Fibroblast of skin of right biceps (primary cell): ENCODE measurements around the gene CBL.

ENCODE experiments used
- DNase-seq: peaks from one replicate; pipeline ENCODE4 v3.0.0-alpha.2; 2013

The CBL gene

DNA sequence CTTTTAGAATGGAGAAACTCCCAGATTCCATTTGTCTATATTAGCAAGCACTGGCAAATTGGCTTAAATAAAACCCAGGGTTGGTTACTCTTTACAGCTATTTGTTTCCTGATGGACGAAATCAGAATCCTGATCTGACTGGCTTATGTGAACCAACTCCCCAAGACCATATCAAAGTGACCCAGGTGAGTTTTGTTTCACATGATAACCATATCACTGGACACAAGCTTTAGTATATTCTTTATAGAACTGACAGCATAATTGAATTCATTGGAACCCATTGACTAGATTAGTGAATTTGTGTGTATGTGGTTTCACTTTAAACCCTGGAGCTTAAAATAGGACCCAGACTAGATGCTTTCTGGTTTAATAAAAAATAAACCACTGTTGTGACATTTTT lies 71.5 kb downstream of the CBL start:
- DNase-seq: no peak

DNA sequence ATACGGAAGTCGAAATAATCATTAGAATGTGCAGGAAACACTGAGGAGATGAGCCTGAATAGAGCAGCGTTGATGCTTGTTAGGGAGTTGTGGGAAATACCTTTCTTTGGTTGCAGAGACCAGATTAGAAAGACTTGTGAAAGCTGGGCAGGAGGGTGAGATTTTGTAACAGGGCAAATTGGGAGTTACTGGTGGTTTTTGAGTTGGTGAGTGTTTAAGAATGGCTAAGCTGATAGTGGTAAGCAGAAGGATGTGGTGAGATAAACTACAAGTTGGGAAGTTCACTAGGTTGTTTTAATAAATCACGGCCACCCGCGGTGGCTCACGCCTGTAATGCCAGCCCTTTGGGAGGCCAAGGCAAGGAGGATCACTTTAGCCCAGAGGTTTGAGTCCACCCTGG lies 76.4 kb downstream of the CBL start:
- no peak for DNase-seq

DNA sequence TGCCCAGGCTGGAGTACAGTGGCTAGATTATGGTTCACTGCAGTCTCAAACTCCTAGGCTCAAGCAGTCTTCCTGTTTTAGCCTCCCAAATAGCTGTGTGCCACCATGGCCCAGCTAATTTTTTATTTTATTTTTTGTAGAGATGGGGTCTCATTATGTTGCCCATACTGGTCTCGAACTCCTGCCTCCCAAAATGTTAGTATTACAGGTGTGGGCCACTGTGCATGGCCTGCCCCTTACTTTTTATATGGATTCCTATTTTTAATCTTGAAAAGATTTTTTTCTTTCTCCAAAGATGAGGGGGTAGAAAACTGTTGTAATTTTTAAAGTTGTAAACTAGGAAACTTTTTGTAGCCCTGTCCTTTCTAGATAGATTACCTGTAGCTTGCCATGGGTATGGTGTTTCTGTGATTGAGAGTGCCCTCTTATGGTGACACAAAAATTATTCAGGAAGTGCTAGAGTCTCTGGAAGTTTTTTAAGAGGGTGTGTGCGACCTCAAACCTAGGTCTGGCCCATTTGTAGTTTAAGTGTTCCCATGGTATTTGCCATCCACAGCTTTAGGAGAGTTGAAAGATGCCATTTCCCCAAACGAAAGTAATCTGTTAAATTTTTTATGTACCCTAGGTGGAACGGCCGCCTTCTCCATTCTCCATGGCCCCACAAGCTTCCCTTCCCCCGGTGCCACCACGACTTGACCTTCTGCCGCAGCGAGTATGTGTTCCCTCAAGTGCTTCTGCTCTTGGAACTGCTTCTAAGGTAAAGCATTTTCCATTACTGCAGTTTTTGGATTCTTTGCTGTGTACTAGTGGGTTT lies 78.4 kb downstream of the CBL start:
- DNase-seq: peak; percentile 52

DNA sequence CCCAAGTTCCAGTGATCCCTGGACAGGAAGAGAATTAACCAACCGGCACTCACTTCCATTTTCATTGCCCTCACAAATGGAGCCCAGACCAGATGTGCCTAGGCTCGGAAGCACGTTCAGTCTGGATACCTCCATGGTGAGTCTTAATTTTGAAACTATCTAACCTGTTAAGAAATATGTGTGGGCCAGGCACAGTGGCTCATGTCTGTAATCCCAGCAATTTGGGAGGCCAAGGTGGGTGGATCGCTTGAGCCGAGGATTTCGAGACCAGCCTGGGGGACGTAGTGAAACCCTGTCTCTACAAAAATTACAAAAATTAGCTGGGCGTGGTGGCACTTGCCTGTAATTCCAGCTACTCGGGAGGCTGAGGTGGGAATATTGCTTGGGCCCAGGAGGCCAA lies 79.3 kb downstream of the CBL start:
- DNase-seq: no peak

DNA sequence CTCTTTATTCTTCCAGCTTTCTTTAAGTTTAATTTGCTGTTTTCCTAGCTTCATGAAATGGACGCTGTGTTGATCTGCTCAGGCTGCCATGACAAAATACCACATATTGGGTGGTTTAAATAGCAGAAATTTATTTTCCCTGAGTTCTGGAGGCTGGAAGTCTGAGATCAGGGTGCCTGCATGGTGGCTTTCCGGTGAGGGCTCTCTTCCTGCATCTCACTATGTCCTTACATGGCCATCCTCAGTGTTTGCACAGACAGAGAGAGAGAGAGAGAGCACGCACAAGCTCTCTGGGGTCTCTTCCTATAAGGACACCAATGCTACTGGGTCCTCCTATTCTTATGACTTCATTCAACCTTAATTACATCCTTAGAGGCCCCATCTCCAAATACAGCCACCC lies 82.1 kb downstream of the CBL start:
- DNase-seq: no peak

DNA sequence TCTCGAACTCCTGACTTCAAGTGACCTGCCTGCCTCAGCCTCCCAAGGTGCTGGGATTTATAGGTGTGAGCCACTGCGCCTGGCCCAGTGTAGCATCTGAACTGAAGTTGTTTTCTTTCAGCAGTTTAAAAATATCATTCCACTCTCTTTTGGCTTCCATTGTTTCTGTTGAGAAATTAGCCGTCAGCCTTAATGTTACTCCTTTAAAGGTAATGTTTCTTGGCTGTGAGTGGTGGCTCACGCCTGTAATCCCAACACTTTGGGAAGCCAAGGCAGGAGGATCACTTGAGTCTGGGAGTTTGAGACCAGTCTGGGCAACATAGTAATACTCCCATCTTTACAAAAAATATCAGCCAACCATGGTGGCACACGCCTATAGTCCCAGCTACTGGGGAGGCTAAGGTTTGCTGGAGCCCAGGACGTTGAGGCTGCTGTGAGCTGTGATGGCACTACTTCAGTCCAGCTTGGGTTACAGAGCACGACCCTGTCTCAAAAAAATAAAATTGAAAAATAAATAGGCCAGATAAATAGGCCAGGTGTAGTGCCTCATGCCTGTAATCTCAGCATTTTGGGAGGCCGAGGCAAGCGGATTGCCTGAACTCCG lies 84.9 kb downstream of the CBL start:
- no peak for DNase-seq

DNA sequence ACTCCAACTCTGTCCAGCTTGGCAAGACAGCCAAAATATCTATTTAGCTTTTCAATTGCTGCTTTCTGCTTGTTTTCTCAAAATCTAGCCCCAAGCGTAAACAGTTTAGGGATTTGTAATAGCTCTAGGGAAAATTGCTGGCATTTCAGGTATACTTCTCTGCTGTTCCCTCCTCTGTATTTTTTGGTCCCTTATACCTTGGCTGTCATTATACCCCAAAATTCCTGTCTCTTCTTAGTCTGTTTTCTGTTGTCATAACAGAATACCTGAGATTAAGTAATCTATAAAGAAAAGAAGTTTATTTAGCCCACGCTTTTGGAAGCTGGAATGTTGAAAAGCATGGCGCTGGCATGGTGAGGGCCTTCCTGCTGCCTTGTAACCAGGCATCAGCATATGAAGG lies 87.3 kb downstream of the CBL start:
- DNase-seq: no peak

DNA sequence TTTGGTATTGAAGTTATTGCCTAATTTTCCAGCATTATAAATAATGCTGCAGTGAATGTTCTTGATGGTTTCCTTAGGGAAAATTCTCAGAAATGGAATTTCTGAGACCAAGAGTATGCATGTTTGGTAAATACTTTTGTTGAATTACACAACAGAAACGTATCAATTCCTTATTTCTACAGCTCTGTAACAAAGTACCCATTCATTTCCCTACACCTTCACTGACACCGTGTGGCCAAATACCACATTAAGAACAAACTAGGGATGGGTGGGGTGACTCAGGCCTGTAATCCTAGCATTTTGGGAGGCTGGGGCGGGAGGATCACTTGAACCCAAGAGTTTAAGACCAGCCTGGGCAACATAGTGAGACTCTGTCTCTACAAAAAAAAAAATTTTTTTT lies 89.0 kb downstream of the CBL start:
- DNase-seq: peak; percentile 30

DNA sequence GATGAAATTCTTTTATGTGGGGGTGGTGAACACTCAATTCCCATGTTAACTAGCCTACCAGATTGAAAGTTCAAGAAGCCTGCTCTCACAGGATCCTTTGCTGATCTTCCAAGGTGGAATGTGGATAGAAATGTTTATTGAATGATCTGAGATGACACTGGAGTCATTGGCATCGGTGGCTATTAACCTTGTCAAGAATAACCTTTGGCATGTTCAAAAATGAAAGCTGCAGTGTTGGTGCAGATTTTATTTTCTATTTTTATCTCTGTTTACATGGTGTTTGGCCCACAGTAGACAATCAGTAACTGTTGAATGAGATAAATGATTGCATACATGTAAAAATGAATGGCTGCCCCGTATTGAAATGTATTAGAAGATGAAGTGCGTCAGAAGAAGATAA lies 91.8 kb downstream of the CBL start:
- DNase-seq: no peak

DNA sequence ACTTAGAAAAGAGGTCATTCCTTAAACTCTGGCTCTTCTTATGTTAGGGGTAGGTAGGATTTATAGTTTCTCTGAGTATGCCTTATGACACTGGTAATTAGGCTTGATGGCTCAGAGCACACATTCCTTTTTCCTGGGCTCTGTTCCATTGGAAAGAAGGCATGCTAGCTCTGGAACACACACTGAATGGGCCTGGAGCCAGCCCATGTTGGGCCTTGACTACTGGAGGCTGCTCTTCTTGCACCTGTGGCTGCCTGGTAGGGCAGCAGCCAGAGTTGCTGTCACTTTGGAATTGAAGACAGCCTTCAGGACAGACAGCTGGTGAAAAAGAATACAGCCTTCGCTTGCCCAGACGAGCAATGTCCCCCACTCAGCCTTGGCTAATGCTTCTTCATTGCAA lies 92.6 kb downstream of the CBL start:
- no peak for DNase-seq

DNA sequence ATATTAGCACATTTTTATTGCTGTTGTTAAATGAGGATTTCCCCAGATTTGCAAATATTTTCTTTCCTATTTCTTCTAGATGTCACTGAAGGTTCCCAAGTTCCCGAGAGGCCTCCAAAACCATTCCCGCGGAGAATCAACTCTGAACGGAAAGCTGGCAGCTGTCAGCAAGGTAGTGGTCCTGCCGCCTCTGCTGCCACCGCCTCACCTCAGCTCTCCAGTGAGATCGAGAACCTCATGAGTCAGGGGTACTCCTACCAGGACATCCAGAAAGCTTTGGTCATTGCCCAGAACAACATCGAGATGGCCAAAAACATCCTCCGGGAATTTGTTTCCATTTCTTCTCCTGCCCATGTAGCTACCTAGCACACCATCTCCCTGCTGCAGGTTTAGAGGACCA lies 93.3 kb downstream of the CBL start:
- no peak for DNase-seq

DNA sequence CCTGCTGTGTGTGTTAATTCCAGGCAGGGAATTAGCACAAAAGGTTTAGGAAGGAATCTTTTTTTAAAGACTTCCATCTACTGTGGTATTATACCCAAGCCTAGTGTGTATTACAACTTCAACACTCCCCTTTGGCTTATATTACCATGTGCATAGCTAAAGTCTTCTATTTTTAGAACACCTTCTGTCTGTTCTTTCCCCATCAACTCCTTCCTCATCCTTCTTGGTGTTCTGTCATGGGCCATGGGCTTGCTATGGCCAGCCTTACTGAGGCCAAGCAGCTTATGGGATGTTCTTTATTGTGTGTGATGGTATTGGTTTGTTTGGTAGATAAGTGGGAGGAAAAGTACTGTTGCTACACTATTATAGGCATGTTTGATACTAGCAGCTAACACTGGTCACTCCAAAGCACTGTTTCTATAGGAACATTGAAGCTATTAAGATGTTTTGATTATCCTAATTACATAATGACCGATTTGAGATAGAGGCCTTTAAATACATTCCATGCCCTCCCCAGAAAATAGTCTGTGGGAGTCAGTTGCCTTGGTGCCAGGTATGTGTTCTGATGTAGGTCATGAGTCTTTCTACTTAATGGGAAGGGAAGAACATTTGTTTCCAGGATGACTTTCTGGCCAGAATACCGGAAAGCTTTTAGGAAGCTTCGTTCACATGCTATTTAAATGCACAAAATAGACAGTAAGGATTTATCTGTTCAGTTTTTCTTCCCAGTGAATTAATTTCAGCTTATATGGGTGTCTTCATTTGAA lies 94.2 kb downstream of the CBL start:
- DNase-seq: no peak

DNA sequence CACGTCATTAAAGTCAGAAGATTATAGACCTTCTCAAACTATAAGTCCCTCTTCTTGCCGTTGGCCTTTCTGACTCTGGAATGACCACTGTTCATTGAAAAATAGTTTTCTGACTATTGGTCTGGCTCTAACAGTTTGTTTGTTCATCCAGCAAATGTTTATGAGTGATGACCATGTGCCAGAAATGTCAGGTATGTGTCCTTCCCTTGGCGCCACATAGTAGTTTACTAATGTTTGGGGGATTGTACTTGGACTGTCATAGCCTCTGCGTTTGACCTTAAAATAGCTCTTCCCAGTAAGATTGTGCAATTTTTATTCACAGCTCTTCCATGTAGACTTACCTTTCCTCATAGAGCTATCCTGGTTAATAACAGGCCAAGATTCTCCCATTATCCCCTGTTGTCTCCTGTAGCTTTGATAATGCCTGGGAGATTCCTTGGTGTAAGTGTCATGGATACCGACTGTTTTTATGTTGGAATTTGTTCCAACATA lies 97.1 kb downstream of the CBL start:
- DNase-seq: no peak

DNA sequence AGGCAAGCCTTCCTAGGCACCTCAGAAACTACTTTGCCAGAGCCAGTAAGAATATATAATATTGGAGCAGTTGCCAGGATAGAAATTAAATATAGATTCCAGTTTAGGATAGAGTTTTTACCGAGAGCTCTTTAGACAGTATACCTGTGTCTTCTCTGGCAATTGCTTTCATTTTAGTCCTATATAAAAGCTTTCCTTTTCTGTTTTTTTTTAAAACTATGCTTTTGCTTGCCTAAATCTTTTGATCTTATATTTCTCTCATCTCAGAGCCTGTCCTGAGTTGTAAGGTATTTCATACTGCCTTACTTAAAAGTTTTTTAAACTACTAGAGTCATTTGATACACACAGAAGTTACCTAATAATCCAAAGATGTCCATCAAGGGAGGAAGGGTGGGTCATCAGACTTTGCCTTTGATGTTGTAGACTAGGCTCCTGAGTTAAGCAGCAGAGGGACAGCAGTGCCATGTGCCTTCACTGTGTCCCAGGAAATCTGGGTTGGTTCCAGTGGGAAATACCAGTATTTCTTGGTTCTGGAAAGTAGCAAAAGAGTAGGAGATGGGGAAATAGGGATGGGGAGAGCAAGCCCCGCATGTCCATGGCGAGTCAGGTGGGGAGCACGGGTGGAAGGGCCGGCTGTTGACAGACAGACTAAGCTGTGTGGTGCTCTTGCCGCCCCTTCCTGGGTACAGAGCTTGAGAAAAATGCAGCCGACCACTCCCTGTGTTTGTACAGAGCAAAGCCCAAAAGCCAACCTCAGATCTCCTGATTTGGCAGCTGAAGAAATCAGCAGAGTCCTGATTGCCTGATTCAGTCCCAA lies 99.6 kb downstream of the CBL start:
- no peak for DNase-seq

DNA sequence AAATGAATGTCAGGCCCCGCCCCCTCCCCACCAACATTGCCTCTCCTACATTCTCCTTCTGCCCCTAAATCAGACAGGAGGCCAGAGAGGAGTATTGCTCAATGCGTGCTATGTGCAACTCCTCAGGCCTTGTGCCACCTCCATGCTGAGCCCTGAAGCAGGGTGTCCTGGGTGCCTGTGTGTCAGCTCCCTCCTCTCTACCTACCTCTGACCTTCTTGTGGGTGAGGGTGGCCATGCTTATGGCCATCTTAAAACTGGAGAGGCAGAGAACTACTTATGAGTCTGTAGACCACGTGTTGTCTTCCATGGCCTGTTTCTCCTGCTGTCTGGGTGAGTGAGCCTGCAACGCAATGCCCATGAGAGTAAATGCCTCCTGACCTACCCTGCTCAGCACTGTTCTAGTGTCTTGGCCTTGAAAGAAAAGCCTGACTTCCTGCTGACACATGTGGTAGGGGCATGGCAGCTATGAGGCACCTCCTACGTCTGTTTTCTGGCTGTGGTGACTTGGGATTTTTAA lies 100.3 kb downstream of the CBL start:
- DNase-seq: peak; percentile 50

DNA sequence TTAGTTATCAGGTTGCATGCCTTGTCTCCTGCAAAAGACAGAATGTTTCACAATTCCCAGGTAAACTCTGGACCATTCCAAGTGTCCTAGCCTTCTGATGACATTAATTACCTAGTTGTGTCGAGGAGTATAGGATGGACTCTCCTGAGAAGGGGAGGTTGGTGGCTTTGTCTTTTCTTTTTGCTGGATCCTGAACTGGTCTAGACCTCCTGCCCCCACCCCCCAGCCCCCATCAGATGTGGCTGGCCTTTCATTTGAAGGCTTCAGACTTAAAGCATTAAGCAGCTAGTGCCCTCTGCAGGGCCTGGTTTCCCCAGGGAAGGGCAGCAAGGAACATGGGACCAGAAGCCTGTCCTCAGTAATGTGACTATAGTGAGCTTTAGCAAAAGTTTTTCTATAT lies 101.1 kb downstream of the CBL start:
- DNase-seq: no peak

DNA sequence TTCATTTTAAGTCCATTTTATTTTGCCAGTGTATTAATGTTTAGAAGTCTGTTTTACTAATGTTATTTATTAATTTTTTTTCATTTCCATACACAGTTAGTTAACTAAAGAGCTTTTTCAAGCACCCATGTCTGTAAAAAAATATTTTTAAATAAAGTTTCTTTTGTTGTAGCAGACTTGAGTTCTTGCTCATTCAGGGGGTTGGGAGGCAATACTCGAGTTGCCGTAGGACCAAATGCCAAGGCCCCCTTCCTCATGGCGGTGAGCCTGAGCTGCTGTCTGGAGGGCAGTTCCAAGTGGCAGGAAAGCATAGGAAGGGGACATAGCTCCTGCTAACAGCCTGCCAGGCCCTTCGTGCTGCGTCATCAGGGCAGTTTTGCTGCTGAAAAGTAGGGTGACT lies 101.8 kb downstream of the CBL start:
- no peak for DNase-seq

DNA sequence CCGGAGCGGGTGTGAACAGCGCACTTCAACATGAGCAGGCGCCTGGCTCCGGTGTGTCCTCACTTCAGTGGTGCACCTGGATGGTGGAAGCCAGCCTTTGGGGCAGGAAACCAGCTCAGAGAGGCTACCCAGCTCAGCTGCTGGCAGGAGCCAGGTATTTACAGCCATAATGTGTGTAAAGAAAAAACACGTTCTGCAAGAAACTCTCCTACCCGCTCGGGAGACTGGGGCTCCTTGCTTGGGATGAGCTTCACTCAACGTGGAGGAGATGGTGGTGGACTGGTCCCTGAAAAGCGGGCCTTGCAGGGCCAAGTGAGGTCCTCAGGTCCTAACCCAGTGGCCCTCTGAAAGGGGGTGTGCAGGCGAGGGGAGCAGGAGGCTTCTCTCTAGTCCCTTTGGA lies 103.3 kb downstream of the CBL start:
- no peak for DNase-seq

DNA sequence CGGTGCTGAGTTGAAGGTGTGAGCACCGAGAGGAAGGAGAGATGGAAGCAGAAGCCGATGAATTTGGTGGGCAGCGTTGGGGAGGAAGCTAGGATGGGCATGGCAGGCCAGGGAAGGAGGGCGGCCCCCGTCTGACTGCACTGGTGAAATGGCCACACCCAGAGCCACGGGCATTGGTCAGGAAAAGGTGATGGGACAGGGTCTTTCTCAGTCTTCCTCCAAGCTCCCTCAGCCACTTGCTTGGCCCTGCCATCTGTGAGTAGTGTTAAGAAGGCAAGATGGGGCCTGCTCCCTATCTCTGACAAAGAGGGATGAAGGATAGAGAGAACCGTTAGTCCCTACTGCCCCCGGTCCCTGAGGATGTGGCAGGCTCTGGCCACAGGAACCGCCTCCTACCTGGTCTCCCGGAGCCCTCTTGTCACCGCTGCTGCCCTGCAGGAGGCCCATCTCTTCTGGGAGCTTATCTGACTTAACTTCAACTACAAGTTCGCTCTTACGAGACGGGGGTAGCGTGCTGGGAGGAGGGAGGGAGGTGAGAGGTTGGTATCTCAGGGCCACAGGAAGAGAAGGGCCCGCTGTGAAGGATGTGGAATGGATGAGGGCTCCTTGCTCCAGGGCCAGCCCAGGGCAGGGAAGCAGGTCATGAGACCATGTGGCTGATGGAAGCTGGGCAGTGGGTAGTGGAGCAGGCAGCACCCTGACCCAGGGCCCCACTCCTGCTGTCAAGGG lies 104.0 kb downstream of the CBL start:
- no peak for DNase-seq

DNA sequence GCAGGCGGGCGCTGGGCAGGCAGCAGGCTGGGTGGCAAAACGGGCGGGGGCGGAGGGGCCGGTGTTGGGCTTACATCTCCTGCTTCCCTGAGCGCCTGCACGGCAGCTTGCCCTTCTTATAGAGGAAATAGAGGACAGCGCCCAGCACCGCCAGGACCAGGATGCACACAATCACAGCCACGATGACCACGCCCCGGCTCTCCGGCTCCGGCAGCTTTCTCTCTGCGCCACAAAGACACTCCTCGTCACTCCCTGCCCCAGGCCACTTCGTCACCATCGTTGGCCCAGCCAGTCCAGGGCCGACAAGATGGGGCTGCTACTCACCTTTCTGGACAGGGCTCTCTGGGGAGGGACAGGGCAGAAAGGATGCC lies 104.5 kb downstream of the CBL start:
- no peak for DNase-seq

DNA sequence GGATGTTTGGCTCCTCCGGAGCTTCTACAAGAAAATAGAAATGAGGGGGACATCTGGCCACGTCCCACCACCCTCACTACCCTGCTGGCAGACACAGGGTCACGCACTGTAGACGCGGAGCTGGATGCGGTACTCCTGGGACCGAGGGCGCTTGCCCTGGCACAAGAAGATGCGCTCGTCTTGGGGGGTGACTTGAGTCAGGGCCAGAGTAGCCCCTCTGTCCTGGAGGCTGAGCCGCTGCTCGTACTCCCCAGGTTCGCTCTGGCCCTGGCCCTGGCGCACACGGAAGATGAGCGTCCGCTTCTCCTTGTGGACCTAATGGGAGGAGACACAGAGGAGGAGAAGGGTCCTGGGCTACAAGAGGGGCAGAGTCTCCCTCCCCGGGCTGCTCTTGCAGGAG lies 108.6 kb downstream of the CBL start:
- no peak for DNase-seq
